ENCODE results near the gene TMEM8B. TPM values are rescaled to one million over a fixed set of nuclear protein-coding genes. Genes with fewer than 3 reads are reported as not detected.

TMEM8B gene
- total RNA-seq, 1 donor from 2014 or later = 44.4 TPM

GRCh38 chr9:35914301-35914807 is 85.3 kb downstream of the TMEM8B start:
- H3K4me1 Mint-ChIP-seq (ENCODE audit: low read depth, unreplicated experiment) = peaks cover 3% of the 10 kb centered on the region
- TF ChIP-seq CTCF (IDR thresholded peaks at IDR 0.05; ENCODE audit: partially characterized antibody, unreplicated experiment) = no peak
- H3K27me3 Mint-ChIP-seq (ENCODE audit: unreplicated experiment) = peaks cover 2% of the 10 kb centered on the region
- peak; percentile 47 for DNase-seq
- H3K36me3 Mint-ChIP-seq (ENCODE audit: unreplicated experiment) = no peaks in the 10 kb centered on the region
- no peak overlapping the region for H3K27ac Mint-ChIP-seq (ENCODE audit: unreplicated experiment)
- no peak overlapping the region for H3K4me3 Mint-ChIP-seq (ENCODE audit: unreplicated experiment)
- peaks cover 6% of the 10 kb centered on the region for H3K9me3 Mint-ChIP-seq (ENCODE audit: unreplicated experiment)

Other genes with a start within 250 kb of the TMEM8B start
- gene TESK1, start 224.0 kb upstream of the TMEM8B start, total RNA-seq (ENCODE audit: unreplicated experiment) = 28.7 TPM
- gene CD72, start 210.8 kb upstream of the TMEM8B start, total RNA-seq (ENCODE audit: unreplicated experiment) = 4.9 TPM
- gene SIT1, start 178.3 kb upstream of the TMEM8B start, total RNA-seq (ENCODE audit: unreplicated experiment) = 3.4 TPM
- 35,708 TPM for gene RMRP, start 171.2 kb upstream of the TMEM8B start, total RNA-seq (ENCODE audit: unreplicated experiment)
- gene CCDC107, start 170.9 kb upstream of the TMEM8B start, total RNA-seq (ENCODE audit: unreplicated experiment) = 32.5 TPM
- gene ARHGEF39, start 164.0 kb upstream of the TMEM8B start, total RNA-seq (ENCODE audit: unreplicated experiment) = 2.6 TPM
- not detected for gene CA9, start 155.3 kb upstream of the TMEM8B start, total RNA-seq (ENCODE audit: unreplicated experiment)
- 188 TPM for gene TPM2, start 139.3 kb upstream of the TMEM8B start, total RNA-seq (ENCODE audit: unreplicated experiment)
- gene TLN1, start 97.0 kb upstream of the TMEM8B start, total RNA-seq (ENCODE audit: unreplicated experiment) = 56.2 TPM
- gene CREB3, start 96.6 kb upstream of the TMEM8B start, total RNA-seq (ENCODE audit: unreplicated experiment) = 32.0 TPM
- gene GBA2, start 80.0 kb upstream of the TMEM8B start, total RNA-seq (ENCODE audit: unreplicated experiment) = 287 TPM
- gene RGP1, start 79.9 kb upstream of the TMEM8B start, total RNA-seq (ENCODE audit: unreplicated experiment) = 44.0 TPM
- not detected for gene MSMP, start 75.0 kb upstream of the TMEM8B start, total RNA-seq (ENCODE audit: unreplicated experiment)
- 357 TPM for gene NPR2, start 37.6 kb upstream of the TMEM8B start, total RNA-seq (ENCODE audit: unreplicated experiment)
- not detected for gene SPAG8, start 17.0 kb upstream of the TMEM8B start, total RNA-seq (ENCODE audit: unreplicated experiment)
- 48.1 TPM for gene HINT2, start 14.2 kb upstream of the TMEM8B start, total RNA-seq (ENCODE audit: unreplicated experiment)
- not detected for gene FAM221B, start 496 bp upstream of the TMEM8B start, total RNA-seq (ENCODE audit: unreplicated experiment)
- gene OR13J1, start 41.2 kb downstream of the TMEM8B start, total RNA-seq (ENCODE audit: unreplicated experiment) = not detected
- gene HRCT1, start 77.0 kb downstream of the TMEM8B start, total RNA-seq (ENCODE audit: unreplicated experiment) = not detected
- not detected for gene SPAAR, start 80.3 kb downstream of the TMEM8B start, total RNA-seq (ENCODE audit: unreplicated experiment)
- not detected for gene OR2S2, start 128.9 kb downstream of the TMEM8B start, total RNA-seq (ENCODE audit: unreplicated experiment)
- 11.1 TPM for gene RECK, start 207.7 kb downstream of the TMEM8B start, total RNA-seq (ENCODE audit: unreplicated experiment)

Measured in glutamatergic neuron (in vitro differentiated cells).